GM12878 (cell line): ENCODE measurements around the gene REV3L. TPM values are rescaled to one million over a fixed set of nuclear protein-coding genes. Genes with fewer than 3 reads are reported as not detected.

Experiments used
- ATAC-seq: fragments of 200-7000 bp; cut with Tn5 transposase; 3 replicates; pipeline ENCODE4 v1.9.1; 2020; ENCODE audit warnings: mild to moderate bottlenecking, moderate library complexity
- BruUV-seq: library from RNA; stranded (reverse); fragments of 400-500 nt; replicated peaks from 2 replicates; lab custom pipeline; 2021; lab: Mats Ljungman, UMichigan
- CTCF ChIA-PET: fragments of 300-600 bp; sonication (Branson Sonifier 250); formaldehyde crosslinking; extraction: SDS; loops from one replicate; lab custom pipeline; 2021; ENCODE audit warnings: inconsistent platforms; lab: Yijun Ruan, JAX
- POLR2A ChIA-PET: fragments of 350-600 bp; formaldehyde crosslinking; extraction: SDS; loops from one replicate; lab custom pipeline; 2021; ENCODE audit warnings: inconsistent platforms; lab: Charles Lee
- RAD21 ChIA-PET: fragments of 300-600 bp; sonication (Branson Sonifier 250); formaldehyde crosslinking; loops from one replicate; lab custom pipeline; 2023; ENCODE audit warnings: antibody characterized with exemption; ENCODE audit not compliant: unreplicated experiment; lab: Charles Lee
- SMC1A ChIA-PET: fragments of 300-600 bp; sonication (Branson Sonifier 250); formaldehyde crosslinking; loops from one replicate; lab custom pipeline; 2023; ENCODE audit not compliant: unreplicated experiment, uncharacterized antibody; lab: Charles Lee
- DNase-seq: peaks from one replicate; pipeline ENCODE4 v3.0.0-alpha.2; 2011; ENCODE audit warnings: low read depth, low spot score
- FAIRE-seq: peaks from 3 replicates; lab custom pipeline; 2011; peaks lifted over from hg19 to GRCh38; lab: Jason Lieb, UNC
- H2AFZ ChIP-seq: 2 replicates; pipeline ENCODE4 v1.6.0; 2011; ENCODE audit warnings: low read depth, low read length, control low read depth; ENCODE audit not compliant: control insufficient read depth
- H3K27ac ChIP-seq: 2 replicates; pipeline ENCODE4 v1.5.1; 2011; ENCODE audit warnings: control low read depth; ENCODE audit not compliant: control insufficient read depth, insufficient read depth
- H3K27me3 ChIP-seq, 2 experiments: replicated peaks in 1 of 2; 2 replicates each; pipeline versions ENCODE4 v1.6.0 to v1.6.1; 2011; ENCODE audit warnings: low read length in 1 of 2; ENCODE audit not compliant: control insufficient read depth in 2 of 2, insufficient read depth in 2 of 2
- H3K36me3 ChIP-seq, 2 experiments: 2 replicates each; pipeline ENCODE4 v1.5.1; 2011; ENCODE audit warnings: low read length in 1 of 2; ENCODE audit not compliant: control insufficient read depth in 2 of 2, insufficient read depth in 2 of 2
- H3K4me1 ChIP-seq: 2 replicates; pipeline ENCODE4 v1.6.1; 2011; ENCODE audit warnings: mild to moderate bottlenecking, low read length, moderate library complexity, mixed read lengths; ENCODE audit not compliant: control insufficient read depth, insufficient read depth
- H3K4me2 ChIP-seq: 2 replicates; pipeline ENCODE4 v1.6.0; 2011; ENCODE audit warnings: control low read depth; ENCODE audit not compliant: control insufficient read depth, insufficient read depth
- H3K4me3 ChIP-seq: fragments of 200-600 bp; sonication (generic); 2 replicates; pipeline ENCODE4 v1.5.1; 2016
- H3K79me2 ChIP-seq: 2 replicates; pipeline ENCODE4 v1.6.0; 2011; ENCODE audit warnings: low read length; ENCODE audit not compliant: control insufficient read depth, insufficient read depth
- H3K9ac ChIP-seq: 2 replicates; pipeline ENCODE4 v1.8.0; 2011; ENCODE audit warnings: low read length, control low read depth, mixed read lengths; ENCODE audit not compliant: control insufficient read depth, insufficient read depth
- H3K9me3 ChIP-seq: replicated peaks from 3 replicates; pipeline ENCODE4 v1.5.1; 2011; ENCODE audit warnings: mild to moderate bottlenecking, low read length; ENCODE audit not compliant: control insufficient read depth, insufficient read depth
- H4K20me1 ChIP-seq: 2 replicates; pipeline ENCODE4 v1.6.0; 2011; ENCODE audit not compliant: control insufficient read depth, insufficient read depth
- ATF7 ChIP-seq: fragments of 450-650 bp; IDR thresholded peaks from 2 replicates; pipeline ENCODE4 v1.6.1; 2016; ENCODE audit warnings: low read depth, mild to moderate bottlenecking
- BHLHE40 ChIP-seq, 2 experiments: fragments of 450-650 bp in 1 of 2; IDR thresholded peaks; 2 replicates each; pipeline ENCODE4 v1.6.1; 2011 to 2017; ENCODE audit warnings: low read depth in 2 of 2, borderline replicate concordance in 1 of 2, improper control_type of control experiment in 1 of 2, low read length in 1 of 2, mild to moderate bottlenecking in 1 of 2
- CBFB ChIP-seq: IDR thresholded peaks from 2 replicates; pipeline ENCODE4 v1.6.1; 2016; ENCODE audit warnings: antibody characterized with exemption, low read depth
- IKZF2 ChIP-seq, 2 experiments: fragments of 450-650 bp; IDR thresholded peaks; 2 replicates each; pipeline ENCODE4 v1.6.1; 2017; ENCODE audit warnings: mild to moderate bottlenecking in 2 of 2, moderate library complexity in 2 of 2
- MLLT1 ChIP-seq: fragments of 450-650 bp; IDR thresholded peaks from 2 replicates; pipeline ENCODE4 v1.6.1; 2016; ENCODE audit warnings: mild to moderate bottlenecking
- MTA2 ChIP-seq: fragments of 450-650 bp; IDR thresholded peaks from 2 replicates; pipeline ENCODE4 v1.6.1; 2016; ENCODE audit warnings: low read depth, mild to moderate bottlenecking, moderate library complexity
- NR2C2 ChIP-seq: IDR thresholded peaks from 2 replicates; pipeline ENCODE4 v1.6.1; 2011; ENCODE audit warnings: borderline replicate concordance, low read depth; ENCODE audit not compliant: control insufficient read depth, insufficient read length
- SREBF2 ChIP-seq: IDR thresholded peaks from 2 replicates; pipeline ENCODE4 v1.6.1; 2012; ENCODE audit warnings: mild to moderate bottlenecking, low read length
- ZBED1 ChIP-seq: IDR thresholded peaks from 2 replicates; pipeline ENCODE4 v1.6.1; 2016; ENCODE audit warnings: borderline replicate concordance
- ZBTB40 ChIP-seq: fragments of 450-650 bp; IDR thresholded peaks from 2 replicates; pipeline ENCODE4 v1.6.1; 2016; ENCODE audit warnings: mild to moderate bottlenecking, moderate library complexity, borderline replicate concordance
- WGBS: methylation state at CpG from one replicate; pipeline ENCODE4 v1.1.6; 2016; ENCODE audit warnings: low lambda C conversion rate; ENCODE audit not compliant: insufficient replicate concordance, insufficient coverage; ENCODE audit errors: missing lambda C conversion rate; 5-methylcytosine and 5-hydroxymethylcytosine counted together
- in situ Hi-C: fragments of 300-500 bp; cut with MboI; formaldehyde crosslinking; loops from 9 replicates; pipeline ENCODE4 v1.14.3; 2018; ENCODE audit warnings: mixed read lengths
- intact Hi-C: fragments of 100-400 bp; cut with micrococcal nuclease; formaldehyde crosslinking; loops from one replicate; pipeline ENCODE4 v1.14.2; 2022; ENCODE audit not compliant: unreplicated experiment
- polyA plus RNA-seq, 11 experiments: library from polyadenylated mRNA; depleted of rRNA in 4 of 11; unstranded in 6 of 11; stranded (reverse) in 5 of 11; fragments of >200 nt; fragmentation: Nextera tagmentation in 4 of 11; fragmentation: Illumina TruSeq in 1 of 11; extraction: Ambion mirVana in 4 of 11; extraction: Trizol in 1 of 11; gene quantifications; 1 replicate in 1 of 11; 2 replicates in 10 of 11; pipeline versions ENCODE4 v1.2.1 to v1.2.3, GENCODE V29; 2011 to 2016; ENCODE audit warnings: inconsistent platforms in 2 of 11, missing spikeins in 2 of 11, low read depth in 1 of 11
- total RNA-seq, 4 experiments: library from RNA; depleted of rRNA in 3 of 4; stranded (reverse); fragments of >200 nt in 3 of 4; fragmentation: Illumina TruSeq in 1 of 4; extraction: Trizol in 1 of 4; gene quantifications; 2 replicates each; pipeline versions ENCODE4 v1.2.1 to v1.2.3, GENCODE V29; 2013 to 2021

The REV3L gene
- total and polyA plus RNA-seq, 10 of the 15 experiments (the other 5 are each of a cell fraction or from before 2014, with no cell fraction given), result 7.6 to 33.6 (median 21.5) TPM

- no peak for TF ChIP-seq ZBTB40
- TF ChIP-seq, all 136 proteins: peak for 0
These were observed 3.5 kb upstream of the REV3L start (continued) for GRCh38 chr6:111486475-111486874.

GRCh38 chr6:111485342-111485741, 2.3 kb upstream of the REV3L start:
- ATAC-seq (no peak), FAIRE-seq (no peak), DNase-seq (no peak)
- Histone ChIP-seq H2AFZ (no peak overlapping the region; the same call in 1 of the 2 replicates), H3K27ac (peak overlapping the region; percentile 98; the same call in 1 of the 2 replicates), H3K4me3 (no peak overlapping the region), H4K20me1 (no peaks in the 10 kb centered on the region), H3K27me3 (no peaks in the 10 kb centered on the region), H3K9me3 (peaks cover 4% of the 10 kb centered on the region), H3K4me1 (peaks cover 14% of the 10 kb centered on the region), H3K79me2 (peaks cover 60% of the 10 kb centered on the region), H3K9ac (peak overlapping the region; percentile 96; the same call in 1 of the 2 replicates), H3K4me2 (peak overlapping the region; percentile 78), H3K36me3 (no peaks in the 10 kb centered on the region)
- in situ Hi-C loops (no loop called here), intact Hi-C loops (no loop called here)
- SMC1A ChIA-PET, result interaction anchor here (1.9 to 3.0 kb wide), 3 partner anchors 80 to 226 kb away, joined by 5 to 15 read pairs (median 12); a partner anchor contains a TSS
- BruUV-seq, result no TSS peak
- no peak for TF ChIP-seq ZBED1
- TF ChIP-seq CBFB, result no peak
- TF ChIP-seq NR2C2, result no peak
- TF ChIP-seq SREBF2, result no peak
- no peak for TF ChIP-seq IKZF2 (IDR thresholded peaks at IDR 0.05)
- TF ChIP-seq MTA2, result no peak
- no peak for TF ChIP-seq MLLT1
- TF ChIP-seq ATF7, result no peak
- no peak for TF ChIP-seq BHLHE40 (IDR thresholded peaks at IDR 0.05; ENCODE audit: borderline replicate concordance in 1 of 2, low read depth in 2 of 2, low read length in 1 of 2)
- CTCF ChIA-PET, result interaction anchor here (0.8 to 2.9 kb wide), 3 partner anchors 13 to 226 kb away, joined by 4 to 15 read pairs (median 8); a partner anchor contains a TSS
- RAD21 ChIA-PET, result interaction anchor here (0.9 to 2.5 kb wide), 7 partner anchors 13 to 558 kb away, joined by 3 to 26 read pairs (median 4); partner anchors contain the start of gene TRAF3IP2
- POLR2A ChIA-PET, result interaction anchor here (0.6 to 3.6 kb wide), 3 partner anchors 51 to 226 kb away, joined by 3 to 26 read pairs (median 15); a partner anchor contains a TSS
- WGBS, result 96% methylated on average over 1 of the region's 1 CpG
